ENCODE data around the gene GLTP.
"Not testable (repeated sequence)": the region's sequence is repeated elsewhere in the genome, so short reads cannot be mapped to it uniquely, and the experiment has no call there.

Gene GLTP

DNA sequence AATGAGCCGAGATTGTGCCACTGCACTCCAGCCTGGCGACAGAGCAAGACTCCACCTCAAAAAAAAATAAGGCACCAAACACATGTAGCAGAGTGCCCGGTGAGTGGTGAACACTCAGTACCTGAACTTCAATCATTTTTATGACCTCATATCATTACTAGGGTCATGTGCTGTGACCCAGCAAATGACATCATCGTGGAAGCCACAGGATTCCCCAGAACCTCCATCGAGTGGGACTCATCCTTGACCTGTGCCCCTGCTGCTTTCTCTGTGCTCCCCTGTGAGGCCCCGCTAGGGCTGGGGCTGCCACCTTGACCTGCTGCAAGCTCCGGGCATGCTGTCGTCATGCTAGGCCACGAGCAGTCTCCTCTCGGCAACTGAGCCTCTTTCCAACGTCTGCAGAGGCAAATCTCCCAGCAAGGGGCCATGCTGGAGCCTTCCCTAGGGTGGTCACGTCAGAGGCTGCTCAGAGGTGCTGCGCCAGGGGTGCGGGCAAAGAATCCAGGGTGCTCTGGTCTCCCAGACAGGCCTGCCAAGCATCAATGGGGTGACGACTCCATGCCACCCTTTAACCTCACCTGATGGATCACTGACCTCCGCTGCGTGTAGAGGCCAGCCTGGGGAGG, 18.5 kb downstream of the GLTP start:
- no peak overlapping the region for H3K4me3 ChIP-seq (replicated peaks; ENCODE audit: low read depth, low read length)
- no peak for DNase-seq (ENCODE audit: extremely low read depth, low read depth)
- TF ChIP-seq, protein P1, sequence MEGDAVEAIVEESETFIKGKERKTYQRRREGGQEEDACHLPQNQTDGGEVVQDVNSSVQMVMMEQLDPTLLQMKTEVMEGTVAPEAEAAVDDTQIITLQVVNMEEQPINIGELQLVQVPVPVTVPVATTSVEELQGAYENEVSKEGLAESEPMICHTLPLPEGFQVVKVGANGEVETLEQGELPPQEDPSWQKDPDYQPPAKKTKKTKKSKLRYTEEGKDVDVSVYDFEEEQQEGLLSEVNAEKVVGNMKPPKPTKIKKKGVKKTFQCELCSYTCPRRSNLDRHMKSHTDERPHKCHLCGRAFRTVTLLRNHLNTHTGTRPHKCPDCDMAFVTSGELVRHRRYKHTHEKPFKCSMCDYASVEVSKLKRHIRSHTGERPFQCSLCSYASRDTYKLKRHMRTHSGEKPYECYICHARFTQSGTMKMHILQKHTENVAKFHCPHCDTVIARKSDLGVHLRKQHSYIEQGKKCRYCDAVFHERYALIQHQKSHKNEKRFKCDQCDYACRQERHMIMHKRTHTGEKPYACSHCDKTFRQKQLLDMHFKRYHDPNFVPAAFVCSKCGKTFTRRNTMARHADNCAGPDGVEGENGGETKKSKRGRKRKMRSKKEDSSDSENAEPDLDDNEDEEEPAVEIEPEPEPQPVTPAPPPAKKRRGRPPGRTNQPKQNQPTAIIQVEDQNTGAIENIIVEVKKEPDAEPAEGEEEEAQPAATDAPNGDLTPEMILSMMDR (IDR thresholded peaks at IDR 0.05; ENCODE audit: low read depth, low read length, missing control alignments), result no peak

DNA sequence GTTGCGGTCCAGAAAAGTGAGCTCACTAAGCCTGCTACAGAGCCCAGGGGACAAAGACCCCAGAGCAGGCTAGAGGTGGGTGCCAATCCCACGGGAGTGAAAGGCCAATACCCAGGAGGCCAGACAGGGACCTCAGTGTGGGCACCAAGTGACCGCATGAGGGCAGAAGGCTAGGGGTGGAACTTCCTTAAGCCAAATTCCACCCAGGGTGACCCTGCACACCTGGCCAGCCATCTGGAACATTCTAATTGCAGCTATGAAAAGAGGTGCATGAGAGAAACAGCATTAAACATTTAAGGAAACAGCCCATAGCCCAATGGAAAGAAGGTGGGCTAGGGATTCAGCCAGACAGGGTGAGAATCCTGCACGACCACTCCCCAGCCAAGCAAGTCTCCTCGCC, 19.4 kb downstream of the GLTP start:
- DNase-seq (ENCODE audit: extremely low read depth, low read depth), result no peak
- TF ChIP-seq, protein P1 (IDR thresholded peaks at IDR 0.05; ENCODE audit: low read depth, low read length, missing control alignments), result no peak
- H3K4me3 ChIP-seq (replicated peaks; ENCODE audit: low read depth, low read length), result no peak overlapping the region

- no peak overlapping the region for H3K4me3 ChIP-seq (replicated peaks; ENCODE audit: low read depth, low read length)
- DNase-seq (ENCODE audit: extremely low read depth, low read depth), result no peak
- TF ChIP-seq, protein P1 (IDR thresholded peaks at IDR 0.05; ENCODE audit: low read depth, low read length, missing control alignments), result no peak
Observed at GRCh38 chr12:109858764-109859163, 21.6 kb downstream of the GLTP start.

DNA sequence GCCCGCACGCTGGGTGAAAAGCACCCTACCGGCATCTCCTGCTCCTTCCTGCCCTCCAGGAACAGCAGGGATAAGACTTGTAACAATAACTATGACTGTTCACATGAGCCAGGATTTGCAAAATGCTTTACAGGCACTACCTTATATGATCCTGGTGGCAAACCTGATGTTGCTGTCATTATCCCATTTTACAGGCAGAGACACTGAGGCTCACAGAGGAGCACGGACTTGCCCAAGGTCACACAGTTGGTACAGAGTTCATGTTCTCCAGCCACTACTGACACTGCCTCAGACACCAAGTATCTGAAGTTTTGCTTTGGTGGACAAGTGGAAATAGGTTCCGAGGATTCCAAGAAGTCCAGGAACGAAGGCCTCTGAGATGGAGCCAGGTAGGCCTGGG, 22.6 kb downstream of the GLTP start:
- TF ChIP-seq, protein P1 (IDR thresholded peaks at IDR 0.05; ENCODE audit: low read depth, low read length, missing control alignments), result no peak
- H3K4me3 ChIP-seq (replicated peaks; ENCODE audit: low read depth, low read length), result no peak overlapping the region
- no peak for DNase-seq (ENCODE audit: extremely low read depth, low read depth)

GRCh38 chr12:109855377-109855776, 25.0 kb downstream of the GLTP start:
- TF ChIP-seq, protein P1 (IDR thresholded peaks at IDR 0.05; ENCODE audit: low read depth, low read length, missing control alignments), result no peak

GRCh38 chr12:109850518-109850917, 29.8 kb downstream of the GLTP start:
- not testable (repeated sequence) for H3K4me3 ChIP-seq (replicated peaks; ENCODE audit: low read depth, low read length); DNase-seq (ENCODE audit: extremely low read depth, low read depth)

More at GRCh38 chr12:109855377-109855776, 25.0 kb downstream of the GLTP start:
- no peak overlapping the region for H3K4me3 ChIP-seq (replicated peaks; ENCODE audit: low read depth, low read length)
- DNase-seq (ENCODE audit: extremely low read depth, low read depth), result no peak

- DNase-seq (ENCODE audit: extremely low read depth, low read depth), result no peak
- TF ChIP-seq, protein P1 (IDR thresholded peaks at IDR 0.05; ENCODE audit: low read depth, low read length, missing control alignments), result no peak
- no peak overlapping the region for H3K4me3 ChIP-seq (replicated peaks; ENCODE audit: low read depth, low read length)
Observed at GRCh38 chr12:109847142-109847735, 33.1 kb downstream of the GLTP start.
